ENCODE measurements around the gene B3GNT8. TPM values are rescaled to one million over a fixed set of nuclear protein-coding genes. Genes with fewer than 3 reads are reported as not detected.
"Not testable (repeated sequence)": the region's sequence is repeated elsewhere in the genome, so short reads cannot be mapped to it uniquely, and the experiment has no call there.

B3GNT8 gene
- total RNA-seq, 1 donor from 2014 or later: 5.1 TPM

DNA sequence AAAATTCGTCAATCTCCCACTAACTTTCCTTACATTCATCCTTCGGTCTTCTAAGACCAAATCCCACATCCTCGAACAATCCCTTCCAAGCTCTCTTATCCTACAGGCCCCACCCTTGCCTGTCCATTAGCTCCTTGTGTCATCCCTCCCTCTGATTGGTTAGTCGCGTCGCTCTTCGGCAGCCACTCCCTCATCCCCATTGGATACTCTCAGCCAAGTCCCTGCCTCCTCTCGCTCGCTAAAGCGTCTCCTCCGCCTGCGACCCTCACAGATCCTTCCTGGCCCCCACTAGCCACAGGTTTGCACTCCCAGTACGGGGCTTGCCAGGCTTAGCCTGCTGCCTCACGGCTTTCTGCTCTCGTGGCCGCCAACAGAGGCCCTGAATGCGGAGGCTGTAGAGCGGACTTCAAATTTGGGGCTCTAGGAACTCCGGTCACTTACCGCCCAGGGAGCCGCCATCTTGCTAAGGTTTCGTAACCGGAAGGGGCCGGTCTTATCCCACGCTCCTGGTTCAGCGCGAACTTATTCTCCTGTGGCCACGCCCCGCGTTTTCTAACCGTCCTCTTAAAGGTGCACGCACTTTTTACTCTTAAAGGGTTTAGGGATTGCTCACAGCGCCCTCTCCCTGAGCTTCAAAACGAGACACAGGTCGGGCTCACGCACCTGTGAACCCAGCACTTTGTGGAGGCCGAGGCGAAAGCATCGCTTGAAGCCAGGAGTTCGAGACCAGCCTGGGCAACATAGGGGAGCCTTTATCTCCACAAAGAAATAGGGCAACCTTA, 12.5 kb upstream of the B3GNT8 start, which contains the start of gene DMAC2:
Gene DMAC2 (minus strand): TSS at position 472 of the 782 bp plus-strand sequence. CDS start 13 bp downstream, at position 459.
- Mint-ChIP-seq H3K36me3 (peaks cover 6% of the 10 kb centered on the region), H3K27me3 (ENCODE audit: low read depth) (peaks cover 15% of the 10 kb centered on the region), H3K4me3 (no peak within 1 kb of the TSS), H3K9me3 (no peaks in the 10 kb centered on the region), H3K4me1 (peaks cover 5% of the 10 kb centered on the region), H3K27ac (peak within 1 kb of the TSS; percentile 18)
- TF ChIP-seq, protein P1, sequence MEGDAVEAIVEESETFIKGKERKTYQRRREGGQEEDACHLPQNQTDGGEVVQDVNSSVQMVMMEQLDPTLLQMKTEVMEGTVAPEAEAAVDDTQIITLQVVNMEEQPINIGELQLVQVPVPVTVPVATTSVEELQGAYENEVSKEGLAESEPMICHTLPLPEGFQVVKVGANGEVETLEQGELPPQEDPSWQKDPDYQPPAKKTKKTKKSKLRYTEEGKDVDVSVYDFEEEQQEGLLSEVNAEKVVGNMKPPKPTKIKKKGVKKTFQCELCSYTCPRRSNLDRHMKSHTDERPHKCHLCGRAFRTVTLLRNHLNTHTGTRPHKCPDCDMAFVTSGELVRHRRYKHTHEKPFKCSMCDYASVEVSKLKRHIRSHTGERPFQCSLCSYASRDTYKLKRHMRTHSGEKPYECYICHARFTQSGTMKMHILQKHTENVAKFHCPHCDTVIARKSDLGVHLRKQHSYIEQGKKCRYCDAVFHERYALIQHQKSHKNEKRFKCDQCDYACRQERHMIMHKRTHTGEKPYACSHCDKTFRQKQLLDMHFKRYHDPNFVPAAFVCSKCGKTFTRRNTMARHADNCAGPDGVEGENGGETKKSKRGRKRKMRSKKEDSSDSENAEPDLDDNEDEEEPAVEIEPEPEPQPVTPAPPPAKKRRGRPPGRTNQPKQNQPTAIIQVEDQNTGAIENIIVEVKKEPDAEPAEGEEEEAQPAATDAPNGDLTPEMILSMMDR (IDR thresholded peaks at IDR 0.05; ENCODE audit: unreplicated experiment): no peak
- DNase-seq (ENCODE audit: low spot score in 2 of 2, unreplicated experiment in 2 of 2): peak; percentile 87 to 88

DNA sequence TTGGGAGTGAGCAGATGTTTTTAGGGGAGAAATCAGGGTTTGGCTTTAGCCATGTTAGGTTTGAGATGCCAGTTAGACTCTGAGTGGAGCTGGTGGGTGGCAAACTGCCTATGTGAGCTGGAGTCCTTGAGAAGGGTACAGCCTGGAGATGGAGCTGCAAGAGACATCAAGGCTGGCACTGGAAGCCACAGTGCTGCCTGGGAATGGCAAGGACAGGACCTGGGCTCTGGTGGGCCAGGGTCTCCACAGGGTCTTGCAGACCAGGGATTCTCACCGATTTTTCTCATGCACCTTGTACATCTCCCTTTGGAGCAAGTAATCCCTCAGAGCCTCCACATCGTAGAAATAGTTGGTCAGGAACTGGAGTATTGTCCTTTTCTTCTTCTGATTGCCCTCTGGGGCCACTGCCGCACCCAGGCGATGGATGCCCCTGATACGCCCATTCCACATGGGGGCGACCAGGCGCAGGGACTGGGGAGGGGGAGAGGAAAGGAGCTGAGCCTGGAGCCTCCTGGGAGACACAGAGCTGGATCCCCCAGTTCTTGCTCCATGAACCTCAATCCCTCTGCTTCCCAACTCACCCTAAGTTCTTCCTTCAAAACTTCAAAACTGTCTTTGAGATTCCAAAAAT, 10.9 kb upstream of the B3GNT8 start:
- no peak for DNase-seq (ENCODE audit: low spot score in 2 of 2, unreplicated experiment in 2 of 2)
- H3K27ac Mint-ChIP-seq: no peak overlapping the region
- H3K36me3 Mint-ChIP-seq: peaks cover 8% of the 10 kb centered on the region
- H3K27me3 Mint-ChIP-seq (ENCODE audit: low read depth): peaks cover 2% of the 10 kb centered on the region
- peaks cover 5% of the 10 kb centered on the region for H3K4me1 Mint-ChIP-seq
- no peaks in the 10 kb centered on the region for H3K9me3 Mint-ChIP-seq
- H3K4me3 Mint-ChIP-seq: no peak overlapping the region
- TF ChIP-seq, protein P1 (IDR thresholded peaks at IDR 0.05; ENCODE audit: unreplicated experiment): no peak

DNA sequence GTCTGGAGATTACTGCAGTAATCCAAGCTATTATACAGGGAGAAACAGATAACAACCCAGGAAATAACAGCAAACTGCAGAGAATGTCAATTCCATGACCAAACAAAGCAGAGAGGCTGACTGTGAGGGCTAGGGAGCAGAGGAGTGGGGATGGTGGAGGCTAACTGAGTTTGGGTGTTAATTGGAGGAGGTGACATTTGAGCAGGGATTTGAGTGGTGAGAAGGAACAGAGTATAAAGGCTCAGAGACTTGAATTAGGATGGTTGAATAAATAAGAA, 9.4 kb upstream of the B3GNT8 start:
- no peak overlapping the region for H3K4me3 Mint-ChIP-seq
- no peak overlapping the region for H3K27ac Mint-ChIP-seq
- no peaks in the 10 kb centered on the region for H3K9me3 Mint-ChIP-seq
- peaks cover 12% of the 10 kb centered on the region for H3K36me3 Mint-ChIP-seq
- H3K27me3 Mint-ChIP-seq (ENCODE audit: low read depth): no peaks in the 10 kb centered on the region
- no peak for DNase-seq (ENCODE audit: low spot score in 2 of 2, unreplicated experiment in 2 of 2)
- H3K4me1 Mint-ChIP-seq: peaks cover 5% of the 10 kb centered on the region
- TF ChIP-seq, protein P1 (IDR thresholded peaks at IDR 0.05; ENCODE audit: unreplicated experiment): no peak

DNA sequence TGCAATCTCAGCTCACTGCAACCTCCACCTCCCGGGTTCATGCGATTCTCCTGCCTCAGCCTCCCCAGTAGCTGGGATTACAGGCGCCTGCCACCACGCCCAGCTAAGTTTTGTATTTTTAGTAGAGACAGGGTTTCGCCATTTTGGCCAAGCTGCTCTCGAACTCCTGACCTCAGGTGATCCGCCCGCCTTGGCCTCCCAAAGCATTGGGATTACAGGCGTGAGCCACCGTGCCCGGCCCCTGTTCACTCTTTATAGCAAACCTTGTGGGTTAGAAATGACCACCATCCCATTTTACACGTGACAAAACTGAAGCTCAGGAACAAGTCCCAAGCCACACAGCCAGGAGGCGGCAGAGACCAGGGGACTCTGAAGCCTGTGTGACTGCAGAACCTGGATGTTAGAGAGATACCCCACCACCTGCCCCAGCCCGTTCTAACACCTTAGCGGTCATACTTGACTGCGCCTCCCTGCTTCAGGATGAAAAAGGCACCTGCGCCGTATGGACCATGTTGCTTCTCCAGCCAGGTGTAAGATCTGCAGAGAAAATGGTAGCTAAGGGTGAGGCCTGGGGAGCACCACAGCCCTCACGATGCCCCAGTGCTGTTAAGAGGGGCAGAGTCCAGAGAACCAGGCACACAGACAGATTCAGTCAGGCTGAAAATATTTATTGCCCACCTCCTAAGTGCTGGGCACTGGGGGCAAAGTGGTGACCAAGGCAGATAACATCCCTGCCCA, 8.9 kb upstream of the B3GNT8 start:
- peaks cover 5% of the 10 kb centered on the region for H3K4me1 Mint-ChIP-seq
- H3K27me3 Mint-ChIP-seq (ENCODE audit: low read depth): no peaks in the 10 kb centered on the region
- no peak for DNase-seq (ENCODE audit: low spot score in 2 of 2, unreplicated experiment in 2 of 2)
- peaks cover 12% of the 10 kb centered on the region for H3K36me3 Mint-ChIP-seq
- H3K27ac Mint-ChIP-seq: no peak overlapping the region
- TF ChIP-seq, protein P1 (IDR thresholded peaks at IDR 0.05; ENCODE audit: unreplicated experiment): no peak
- no peaks in the 10 kb centered on the region for H3K9me3 Mint-ChIP-seq
- no peak overlapping the region for H3K4me3 Mint-ChIP-seq

DNA sequence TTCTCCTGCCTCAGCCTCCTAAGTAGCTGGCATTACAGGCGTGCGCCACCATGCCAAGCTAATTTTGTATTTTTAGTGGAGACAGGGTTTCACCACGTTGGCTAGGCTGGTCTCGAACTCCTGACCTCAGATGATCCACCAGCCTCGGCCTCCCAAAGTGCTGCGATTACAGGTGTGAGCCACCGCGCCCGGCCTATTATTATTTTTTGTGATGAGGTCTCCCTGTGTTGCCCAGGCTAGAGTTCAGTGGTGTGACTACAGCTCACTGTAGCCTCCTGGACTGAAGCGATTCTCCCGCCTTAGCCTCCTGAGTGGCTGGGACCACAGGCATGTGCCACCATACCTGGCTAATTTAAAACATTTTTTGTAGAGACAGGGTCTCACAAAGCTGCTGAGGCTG, 8.2 kb upstream of the B3GNT8 start:
- H3K36me3 Mint-ChIP-seq: peaks cover 14% of the 10 kb centered on the region
- H3K27me3 Mint-ChIP-seq (ENCODE audit: low read depth); H3K9me3 Mint-ChIP-seq; H3K4me3 Mint-ChIP-seq; H3K27ac Mint-ChIP-seq; H3K4me1 Mint-ChIP-seq; DNase-seq (ENCODE audit: low spot score in 2 of 2, unreplicated experiment in 2 of 2): not testable (repeated sequence)

DNA sequence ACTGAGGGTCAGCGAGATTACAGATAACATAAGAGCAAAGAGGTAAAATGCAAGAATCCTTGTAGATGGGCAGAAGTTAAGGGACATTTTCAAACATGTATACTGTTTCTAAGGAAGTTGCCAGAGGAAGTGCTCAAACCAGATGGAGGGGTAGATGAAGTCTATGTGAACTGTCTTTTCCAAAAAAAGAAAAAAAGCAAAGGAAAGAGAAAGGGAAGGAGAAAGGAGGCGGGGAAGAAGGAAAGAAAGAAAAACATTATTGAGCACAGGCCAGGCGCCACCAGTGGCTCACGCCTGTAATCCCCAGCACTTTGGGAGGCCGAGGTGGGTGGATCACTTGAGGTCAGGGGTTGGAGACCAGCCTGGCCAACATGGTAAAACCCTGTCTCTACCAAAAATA, 7.3 kb upstream of the B3GNT8 start:
- TF ChIP-seq, protein P1 (IDR thresholded peaks at IDR 0.05; ENCODE audit: unreplicated experiment): no peak
- H3K9me3 Mint-ChIP-seq: no peaks in the 10 kb centered on the region
- no peak overlapping the region for H3K27ac Mint-ChIP-seq
- peaks cover 5% of the 10 kb centered on the region for H3K4me1 Mint-ChIP-seq
- H3K4me3 Mint-ChIP-seq: no peak overlapping the region
- DNase-seq (ENCODE audit: low spot score in 2 of 2, unreplicated experiment in 2 of 2): no peak
- peaks cover 14% of the 10 kb centered on the region for H3K36me3 Mint-ChIP-seq
- no peaks in the 10 kb centered on the region for H3K27me3 Mint-ChIP-seq (ENCODE audit: low read depth)
